Panc1 (cell line): ENCODE measurements around the gene LHFPL2. TPM values are rescaled to one million over a fixed set of nuclear protein-coding genes. Genes with fewer than 3 reads are reported as not detected.

Experiments used
- ATAC-seq: fragments of 200-7000 bp; cut with Tn5 transposase; 2 replicates; pipeline ENCODE4 v1.9.1; 2020; ENCODE audit warnings: mild to moderate bottlenecking, moderate library complexity
- BruUV-seq: library from RNA; stranded (reverse); fragments of 400-500 nt; replicated peaks from 2 replicates; lab custom pipeline; 2021; lab: Mats Ljungman, UMichigan
- CTCF ChIA-PET: fragments of 300-600 bp; sonication (Branson Sonifier 250); formaldehyde crosslinking; loops from one replicate; lab custom pipeline; 2022; ENCODE audit warnings: antibody characterized with exemption; lab: Charles Lee
- POLR2A ChIA-PET: fragments of 300-600 bp; sonication (Branson Sonifier 250); formaldehyde crosslinking; loops from one replicate; lab custom pipeline; 2022; ENCODE audit warnings: antibody characterized with exemption; lab: Charles Lee
- DNase-seq: peaks from one replicate; pipeline ENCODE4 v3.0.0-alpha.2; 2010; ENCODE audit warnings: low read depth, low spot score
- H3K27ac ChIP-seq: 2 replicates; pipeline ENCODE4 v1.5.1; 2011; ENCODE audit warnings: mild to moderate bottlenecking, low read length, inconsistent platforms
- H3K27me3 ChIP-seq: fragments of 200-500 bp; sonication (Bioruptor generic); 2 replicates; pipeline ENCODE4 v1.6.0; 2014; ENCODE audit warnings: low read length, inconsistent platforms; ENCODE audit not compliant: control insufficient read depth, insufficient read depth
- H3K36me3 ChIP-seq: fragments of 200-500 bp; sonication (Bioruptor generic); 2 replicates; pipeline ENCODE4 v1.5.1; 2014; ENCODE audit warnings: inconsistent platforms, mild to moderate bottlenecking, low read length, moderate library complexity; ENCODE audit not compliant: control insufficient read depth, insufficient read depth
- H3K4me1 ChIP-seq: 2 replicates; pipeline ENCODE4 v1.5.1; 2011; ENCODE audit warnings: inconsistent platforms, mild to moderate bottlenecking, low read length, moderate library complexity; ENCODE audit not compliant: control insufficient read depth, insufficient read depth
- H3K4me3 ChIP-seq, 2 experiments: 2 replicates each; pipeline ENCODE4 v1.5.1; 2011 to 2012; ENCODE audit warnings: low read depth in 2 of 2, low read length in 2 of 2, mild to moderate bottlenecking in 2 of 2, inconsistent platforms in 1 of 2, moderate library complexity in 1 of 2
- H3K9me3 ChIP-seq: fragments of 200-500 bp; sonication (Bioruptor generic); 2 replicates; pipeline ENCODE4 v1.5.1; 2014; ENCODE audit warnings: low read depth, mild to moderate bottlenecking, inconsistent platforms, low read length, moderate library complexity; ENCODE audit not compliant: control insufficient read depth, insufficient read depth
- POLR2AphosphoS5 ChIP-seq: IDR thresholded peaks from 2 replicates; pipeline ENCODE4 v1.6.1; 2012; ENCODE audit warnings: mild to moderate bottlenecking, low read depth, low read length, moderate library complexity
- SIN3A ChIP-seq: IDR thresholded peaks from 2 replicates; pipeline ENCODE4 v1.6.1; 2012; ENCODE audit warnings: low read depth, mild to moderate bottlenecking, low read length, moderate library complexity, borderline replicate concordance; ENCODE audit not compliant: insufficient read depth
- TCF7L2 ChIP-seq: IDR thresholded peaks from 2 replicates; pipeline ENCODE4 v1.6.1; 2011; ENCODE audit warnings: mild to moderate bottlenecking, low read depth, low read length, inconsistent platforms
- in situ Hi-C: cut with HindIII; loops from 2 replicates; pipeline ENCODE4 v1.10.0; 2016; ENCODE audit warnings: low sequenced_read_pairs, low pct_unique_long_range_greater_than_20kb
- intact Hi-C: fragments of 100-400 bp; cut with micrococcal nuclease; formaldehyde crosslinking; loops from one replicate; pipeline ENCODE4 v1.10.0; 2022; ENCODE audit not compliant: unreplicated experiment
- total RNA-seq: library from RNA; stranded (reverse); gene quantifications from one replicate; pipeline ENCODE4 v1.2.1, GENCODE V29; 2021; ENCODE audit not compliant: unreplicated experiment
- TF ChIP-seq, protein P1 (sequence below): fragments of 450-650 bp; IDR thresholded peaks from 2 replicates; pipeline ENCODE4 v1.5.1; 2017; ENCODE audit warnings: mild to moderate bottlenecking
- TF ChIP-seq, protein P2 (sequence below), 2 experiments: IDR thresholded peaks; 2 replicates each; pipeline ENCODE4 v1.6.1; 2011 to 2012; ENCODE audit warnings: low read depth in 2 of 2, control low read depth in 1 of 2, low read length in 1 of 2, mild to moderate bottlenecking in 1 of 2, moderate library complexity in 1 of 2; ENCODE audit not compliant: insufficient read depth in 1 of 2

The LHFPL2 gene
- total RNA-seq, 1 experiment from 2014 or later, result 25.8 TPM

DNA sequence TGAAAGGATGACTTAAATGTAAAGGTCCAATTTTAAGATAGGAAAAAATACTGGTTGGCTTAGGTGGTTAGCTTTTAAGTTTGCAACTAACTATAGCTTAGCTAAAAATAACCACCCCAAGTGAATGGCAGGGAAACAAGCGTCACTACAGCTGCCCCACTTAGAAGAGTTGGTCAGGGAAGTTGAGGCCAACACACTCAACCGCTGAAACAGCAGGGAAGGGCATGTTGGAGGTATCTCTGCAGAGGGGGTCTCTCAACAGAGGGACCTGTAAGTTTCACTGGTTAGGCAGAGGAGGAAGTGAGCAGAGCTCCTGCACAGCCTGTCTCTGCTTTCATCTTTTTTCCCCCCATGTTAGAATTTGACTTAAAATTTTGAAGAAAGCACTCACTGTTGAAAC lies 75.3 kb downstream of the LHFPL2 start:
- Histone ChIP-seq H3K4me1 (peaks cover 9% of the 10 kb centered on the region; the same call in 1 of the 2 replicates), H3K27ac (no peak overlapping the region), H3K27me3 (no peaks in the 10 kb centered on the region), H3K9me3 (no peaks in the 10 kb centered on the region), H3K4me3 (no peak overlapping the region), H3K36me3 (no peaks in the 10 kb centered on the region)
- ChIA-PET CTCF (no interaction called here), POLR2A (no interaction called here)
- in situ Hi-C loops, result no loop called here
- DNase-seq (no peak), ATAC-seq (no peak)
- TF ChIP-seq, protein P1, sequence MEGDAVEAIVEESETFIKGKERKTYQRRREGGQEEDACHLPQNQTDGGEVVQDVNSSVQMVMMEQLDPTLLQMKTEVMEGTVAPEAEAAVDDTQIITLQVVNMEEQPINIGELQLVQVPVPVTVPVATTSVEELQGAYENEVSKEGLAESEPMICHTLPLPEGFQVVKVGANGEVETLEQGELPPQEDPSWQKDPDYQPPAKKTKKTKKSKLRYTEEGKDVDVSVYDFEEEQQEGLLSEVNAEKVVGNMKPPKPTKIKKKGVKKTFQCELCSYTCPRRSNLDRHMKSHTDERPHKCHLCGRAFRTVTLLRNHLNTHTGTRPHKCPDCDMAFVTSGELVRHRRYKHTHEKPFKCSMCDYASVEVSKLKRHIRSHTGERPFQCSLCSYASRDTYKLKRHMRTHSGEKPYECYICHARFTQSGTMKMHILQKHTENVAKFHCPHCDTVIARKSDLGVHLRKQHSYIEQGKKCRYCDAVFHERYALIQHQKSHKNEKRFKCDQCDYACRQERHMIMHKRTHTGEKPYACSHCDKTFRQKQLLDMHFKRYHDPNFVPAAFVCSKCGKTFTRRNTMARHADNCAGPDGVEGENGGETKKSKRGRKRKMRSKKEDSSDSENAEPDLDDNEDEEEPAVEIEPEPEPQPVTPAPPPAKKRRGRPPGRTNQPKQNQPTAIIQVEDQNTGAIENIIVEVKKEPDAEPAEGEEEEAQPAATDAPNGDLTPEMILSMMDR, result no peak
- no peak for TF ChIP-seq POLR2AphosphoS5
- no TSS peak for BruUV-seq
- intact Hi-C loops, result no loop called here

GRCh38 chr5:78570646-78571045 lies 77.9 kb downstream of the LHFPL2 start:
- H3K9me3 ChIP-seq, result peaks cover 1% of the 10 kb centered on the region; the same call in 1 of the 2 replicates
- BruUV-seq, result no TSS peak
- H3K27me3 ChIP-seq, result no peaks in the 10 kb centered on the region
- in situ Hi-C loops, result no loop called here
- CTCF ChIA-PET, result no interaction called here
- no peak for TF ChIP-seq TCF7L2
- no peak for TF ChIP-seq POLR2AphosphoS5
- TF ChIP-seq SIN3A, result no peak
- TF ChIP-seq, protein P2, sequence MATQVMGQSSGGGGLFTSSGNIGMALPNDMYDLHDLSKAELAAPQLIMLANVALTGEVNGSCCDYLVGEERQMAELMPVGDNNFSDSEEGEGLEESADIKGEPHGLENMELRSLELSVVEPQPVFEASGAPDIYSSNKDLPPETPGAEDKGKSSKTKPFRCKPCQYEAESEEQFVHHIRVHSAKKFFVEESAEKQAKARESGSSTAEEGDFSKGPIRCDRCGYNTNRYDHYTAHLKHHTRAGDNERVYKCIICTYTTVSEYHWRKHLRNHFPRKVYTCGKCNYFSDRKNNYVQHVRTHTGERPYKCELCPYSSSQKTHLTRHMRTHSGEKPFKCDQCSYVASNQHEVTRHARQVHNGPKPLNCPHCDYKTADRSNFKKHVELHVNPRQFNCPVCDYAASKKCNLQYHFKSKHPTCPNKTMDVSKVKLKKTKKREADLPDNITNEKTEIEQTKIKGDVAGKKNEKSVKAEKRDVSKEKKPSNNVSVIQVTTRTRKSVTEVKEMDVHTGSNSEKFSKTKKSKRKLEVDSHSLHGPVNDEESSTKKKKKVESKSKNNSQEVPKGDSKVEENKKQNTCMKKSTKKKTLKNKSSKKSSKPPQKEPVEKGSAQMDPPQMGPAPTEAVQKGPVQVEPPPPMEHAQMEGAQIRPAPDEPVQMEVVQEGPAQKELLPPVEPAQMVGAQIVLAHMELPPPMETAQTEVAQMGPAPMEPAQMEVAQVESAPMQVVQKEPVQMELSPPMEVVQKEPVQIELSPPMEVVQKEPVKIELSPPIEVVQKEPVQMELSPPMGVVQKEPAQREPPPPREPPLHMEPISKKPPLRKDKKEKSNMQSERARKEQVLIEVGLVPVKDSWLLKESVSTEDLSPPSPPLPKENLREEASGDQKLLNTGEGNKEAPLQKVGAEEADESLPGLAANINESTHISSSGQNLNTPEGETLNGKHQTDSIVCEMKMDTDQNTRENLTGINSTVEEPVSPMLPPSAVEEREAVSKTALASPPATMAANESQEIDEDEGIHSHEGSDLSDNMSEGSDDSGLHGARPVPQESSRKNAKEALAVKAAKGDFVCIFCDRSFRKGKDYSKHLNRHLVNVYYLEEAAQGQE (IDR thresholded peaks at IDR 0.05; ENCODE audit: insufficient read depth in 1 of 2, low read depth in 2 of 2, low read length in 1 of 2), result no peak
- TF ChIP-seq, protein P1, result no peak
- H3K27ac ChIP-seq, result no peak overlapping the region
- intact Hi-C loops, result no loop called here
- DNase-seq (no peak), ATAC-seq (no peak)
- peaks cover 9% of the 10 kb centered on the region; the same call in 1 of the 2 replicates for H3K4me1 ChIP-seq
- no peaks in the 10 kb centered on the region for H3K36me3 ChIP-seq
- POLR2A ChIA-PET, result no interaction called here
- no peak overlapping the region for H3K4me3 ChIP-seq
